ENCODE measurements around the gene SNRPD3.

- TF ChIP-seq, protein P1, sequence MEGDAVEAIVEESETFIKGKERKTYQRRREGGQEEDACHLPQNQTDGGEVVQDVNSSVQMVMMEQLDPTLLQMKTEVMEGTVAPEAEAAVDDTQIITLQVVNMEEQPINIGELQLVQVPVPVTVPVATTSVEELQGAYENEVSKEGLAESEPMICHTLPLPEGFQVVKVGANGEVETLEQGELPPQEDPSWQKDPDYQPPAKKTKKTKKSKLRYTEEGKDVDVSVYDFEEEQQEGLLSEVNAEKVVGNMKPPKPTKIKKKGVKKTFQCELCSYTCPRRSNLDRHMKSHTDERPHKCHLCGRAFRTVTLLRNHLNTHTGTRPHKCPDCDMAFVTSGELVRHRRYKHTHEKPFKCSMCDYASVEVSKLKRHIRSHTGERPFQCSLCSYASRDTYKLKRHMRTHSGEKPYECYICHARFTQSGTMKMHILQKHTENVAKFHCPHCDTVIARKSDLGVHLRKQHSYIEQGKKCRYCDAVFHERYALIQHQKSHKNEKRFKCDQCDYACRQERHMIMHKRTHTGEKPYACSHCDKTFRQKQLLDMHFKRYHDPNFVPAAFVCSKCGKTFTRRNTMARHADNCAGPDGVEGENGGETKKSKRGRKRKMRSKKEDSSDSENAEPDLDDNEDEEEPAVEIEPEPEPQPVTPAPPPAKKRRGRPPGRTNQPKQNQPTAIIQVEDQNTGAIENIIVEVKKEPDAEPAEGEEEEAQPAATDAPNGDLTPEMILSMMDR (conservative IDR thresholded peaks at IDR 0.05; ENCODE audit: low read depth, low read length) = no peak
- no peak for TF ChIP-seq EZH2phosphoT487 (IDR thresholded peaks at IDR 0.05; ENCODE audit: borderline replicate concordance, low read length)
Observed at GRCh38 chr22:24553597-24554312, 2.0 kb upstream of the SNRPD3 start.

Measured in PC-3 (cell line).